ENCODE measurements around the gene TSG101. TPM values are rescaled to one million over a fixed set of nuclear protein-coding genes. Genes with fewer than 3 reads are reported as not detected.

The TSG101 gene
- total RNA-seq, 1 donor from 2014 or later, result 47.4 TPM

- H3K4me1 Mint-ChIP-seq (ENCODE audit: unreplicated experiment), result no peaks in the 10 kb centered on the region
- DNase-seq (ENCODE audit: low spot score), result no peak
- H3K36me3 Mint-ChIP-seq (ENCODE audit: low read depth, unreplicated experiment), result no peaks in the 10 kb centered on the region
- H3K9me3 Mint-ChIP-seq (ENCODE audit: unreplicated experiment), result no peaks in the 10 kb centered on the region
- H3K4me3 Mint-ChIP-seq (ENCODE audit: unreplicated experiment), result no peak overlapping the region
- no peak overlapping the region for H3K27ac Mint-ChIP-seq (ENCODE audit: unreplicated experiment)
- TF ChIP-seq CTCF (IDR thresholded peaks at IDR 0.05; ENCODE audit: unreplicated experiment), result no peak
- peaks cover 3% of the 10 kb centered on the region for H3K27me3 Mint-ChIP-seq (ENCODE audit: unreplicated experiment)
These were observed 7.5 kb upstream of the TSG101 start for GRCh38 chr11:18534245-18534644.

GRCh38 chr11:18533365-18533764 lies 6.6 kb upstream of the TSG101 start:
- H3K4me1 Mint-ChIP-seq (ENCODE audit: unreplicated experiment), result no peaks in the 10 kb centered on the region
- TF ChIP-seq CTCF (IDR thresholded peaks at IDR 0.05; ENCODE audit: unreplicated experiment), result no peak
- H3K9me3 Mint-ChIP-seq (ENCODE audit: unreplicated experiment), result no peaks in the 10 kb centered on the region
- no peak overlapping the region for H3K4me3 Mint-ChIP-seq (ENCODE audit: unreplicated experiment)
- DNase-seq (ENCODE audit: low spot score), result no peak
- H3K36me3 Mint-ChIP-seq (ENCODE audit: low read depth, unreplicated experiment), result no peaks in the 10 kb centered on the region
- peaks cover 3% of the 10 kb centered on the region for H3K27me3 Mint-ChIP-seq (ENCODE audit: unreplicated experiment)
- no peak overlapping the region for H3K27ac Mint-ChIP-seq (ENCODE audit: unreplicated experiment)

- Mint-ChIP-seq H3K27me3 (ENCODE audit: unreplicated experiment) (peaks cover 14% of the 10 kb centered on the region), H3K4me3 (ENCODE audit: unreplicated experiment) (peak overlapping the region; percentile 99), H3K36me3 (ENCODE audit: low read depth, unreplicated experiment) (peaks cover 7% of the 10 kb centered on the region), H3K27ac (ENCODE audit: unreplicated experiment) (peak overlapping the region; percentile 100), H3K9me3 (ENCODE audit: unreplicated experiment) (no peaks in the 10 kb centered on the region), H3K4me1 (ENCODE audit: unreplicated experiment) (peaks cover 20% of the 10 kb centered on the region)
- no peak for TF ChIP-seq CTCF (IDR thresholded peaks at IDR 0.05; ENCODE audit: unreplicated experiment)
- DNase-seq (ENCODE audit: low spot score), result no peak
These were observed 770 bp upstream of the TSG101 start for GRCh38 chr11:18527512-18527911.

GRCh38 chr11:18526130-18526520 lies 617 bp downstream of the TSG101 start:
- Mint-ChIP-seq H3K9me3 (ENCODE audit: unreplicated experiment) (no peaks in the 10 kb centered on the region), H3K4me3 (ENCODE audit: unreplicated experiment) (peak overlapping the region; percentile 99)

GRCh38 chr11:18524248-18524647 lies 2.5 kb downstream of the TSG101 start:
- Mint-ChIP-seq H3K4me1 (ENCODE audit: unreplicated experiment) (peaks cover 20% of the 10 kb centered on the region), H3K4me3 (ENCODE audit: unreplicated experiment) (no peak overlapping the region), H3K9me3 (ENCODE audit: unreplicated experiment) (no peaks in the 10 kb centered on the region), H3K36me3 (ENCODE audit: low read depth, unreplicated experiment) (peaks cover 14% of the 10 kb centered on the region), H3K27ac (ENCODE audit: unreplicated experiment) (no peak overlapping the region), H3K27me3 (ENCODE audit: unreplicated experiment) (peaks cover 11% of the 10 kb centered on the region)
- no peak for TF ChIP-seq CTCF (IDR thresholded peaks at IDR 0.05; ENCODE audit: unreplicated experiment)
- DNase-seq (ENCODE audit: low spot score), result no peak

More at GRCh38 chr11:18526130-18526520, 617 bp downstream of the TSG101 start:
- Mint-ChIP-seq H3K4me1 (ENCODE audit: unreplicated experiment) (peaks cover 20% of the 10 kb centered on the region), H3K36me3 (ENCODE audit: low read depth, unreplicated experiment) (peaks cover 14% of the 10 kb centered on the region), H3K27ac (ENCODE audit: unreplicated experiment) (peak overlapping the region; percentile 100), H3K27me3 (ENCODE audit: unreplicated experiment) (peaks cover 14% of the 10 kb centered on the region)
- DNase-seq (ENCODE audit: low spot score), result no peak
- no peak for TF ChIP-seq CTCF (IDR thresholded peaks at IDR 0.05; ENCODE audit: unreplicated experiment)

Data from endothelial cell (in vitro differentiated cells).